HG02852 (cell line): ENCODE data around the gene MYRF.

Experiments
- ATAC-seq: cut with Tn5 transposase; IDR thresholded peaks from one replicate; pipeline ENCODE4 v1.9.1; 2021; ENCODE audit warnings: mild to moderate bottlenecking, moderate library complexity; ENCODE audit not compliant: unreplicated experiment

The MYRF gene

DNA sequence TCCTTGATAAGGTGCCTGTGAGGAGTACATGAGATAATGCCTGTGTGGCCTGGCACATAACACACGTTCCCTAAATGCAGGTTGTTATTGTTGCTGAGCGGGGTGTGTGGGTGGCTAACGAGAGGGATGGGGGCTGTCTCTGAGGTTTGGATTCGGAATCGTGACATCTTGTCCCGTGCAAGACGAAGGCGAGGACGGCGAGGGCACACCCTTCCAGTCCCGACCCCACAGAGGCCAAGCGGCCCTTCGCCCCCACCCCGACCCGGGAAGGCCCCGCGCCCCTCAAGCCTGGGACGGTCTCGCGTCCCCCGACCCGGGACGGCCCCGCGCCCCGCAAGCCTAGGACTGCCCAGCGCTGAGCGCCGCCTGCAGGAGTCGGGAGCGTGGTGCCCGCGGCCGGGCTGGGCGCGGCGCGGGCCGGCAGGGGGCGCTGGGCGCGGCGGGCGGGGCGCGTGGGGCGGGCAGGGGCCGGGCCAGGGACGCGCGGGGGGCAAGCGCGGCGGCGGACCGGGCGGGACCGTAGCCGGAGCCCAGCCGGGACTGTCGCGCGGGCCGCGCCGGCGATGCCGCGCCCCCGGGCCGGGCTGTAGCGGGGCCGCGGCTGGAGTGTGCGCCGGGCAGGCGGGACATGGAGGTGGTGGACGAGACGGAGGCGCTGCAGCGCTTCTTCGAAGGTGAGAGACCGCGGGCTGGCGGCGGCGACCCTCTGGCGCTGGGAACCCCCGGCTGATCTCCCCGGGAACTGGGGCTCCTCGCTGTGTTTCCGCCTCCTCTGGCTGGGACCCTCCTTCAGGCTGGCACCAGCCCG, at the start of gene MYRF:
MYRF (plus strand) TSS at position 520 of the 808 bp plus-strand sequence; CDS start at position 629, 109 bp downstream.
- ATAC-seq = no peak

GRCh38 chr11:61702701-61703312, 49.6 kb upstream of the MYRF start:
- no peak for ATAC-seq

- no peak for ATAC-seq
Observed at GRCh38 chr11:61704838-61705237, 47.6 kb upstream of the MYRF start.

DNA sequence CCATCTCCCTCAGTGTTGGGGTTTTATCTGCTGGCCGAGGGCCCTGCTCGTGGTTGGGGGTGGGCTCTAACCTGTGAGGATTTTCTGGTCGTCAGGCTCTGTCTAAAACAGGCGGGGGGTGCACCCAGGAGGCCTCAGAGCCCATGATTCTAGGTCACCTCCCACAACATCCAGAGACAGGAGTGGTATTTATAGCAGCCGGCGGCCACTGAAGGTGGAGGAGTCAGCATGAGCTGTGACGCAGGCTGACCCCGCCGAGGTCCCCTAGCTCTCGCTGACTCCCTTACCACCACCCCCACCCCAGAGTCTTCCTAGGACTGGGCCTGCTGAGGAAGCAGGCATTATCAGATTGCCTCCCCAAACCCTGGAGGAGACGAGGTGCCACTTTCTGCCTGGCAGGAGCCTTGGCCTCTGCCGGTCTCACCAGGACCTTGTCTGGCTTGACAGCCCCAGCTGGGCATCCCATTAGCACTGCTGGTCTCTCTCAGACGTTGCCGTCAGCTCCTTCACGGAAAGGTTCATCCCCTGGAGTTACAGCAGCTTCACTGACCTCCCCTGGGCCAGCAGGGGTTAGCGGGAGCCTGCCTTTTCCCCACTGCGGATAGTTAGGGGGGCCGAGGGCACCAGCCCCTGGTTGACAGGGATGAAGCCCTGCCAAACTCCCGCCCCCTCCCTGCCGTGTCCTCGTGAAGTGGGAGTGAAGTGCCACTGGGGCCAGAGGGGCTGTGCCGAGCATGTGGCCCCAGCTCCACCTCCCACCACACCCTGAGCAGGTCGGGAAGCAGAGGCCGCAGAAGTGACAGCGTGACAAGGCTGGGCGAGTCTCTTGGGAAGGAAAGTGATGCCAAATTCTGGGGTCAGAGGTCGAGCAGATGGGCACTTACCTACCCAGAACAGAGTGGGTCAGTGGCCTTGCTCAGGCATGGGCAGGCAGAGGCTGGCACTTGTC, 45.7 kb upstream of the MYRF start:
- no peak for ATAC-seq

DNA sequence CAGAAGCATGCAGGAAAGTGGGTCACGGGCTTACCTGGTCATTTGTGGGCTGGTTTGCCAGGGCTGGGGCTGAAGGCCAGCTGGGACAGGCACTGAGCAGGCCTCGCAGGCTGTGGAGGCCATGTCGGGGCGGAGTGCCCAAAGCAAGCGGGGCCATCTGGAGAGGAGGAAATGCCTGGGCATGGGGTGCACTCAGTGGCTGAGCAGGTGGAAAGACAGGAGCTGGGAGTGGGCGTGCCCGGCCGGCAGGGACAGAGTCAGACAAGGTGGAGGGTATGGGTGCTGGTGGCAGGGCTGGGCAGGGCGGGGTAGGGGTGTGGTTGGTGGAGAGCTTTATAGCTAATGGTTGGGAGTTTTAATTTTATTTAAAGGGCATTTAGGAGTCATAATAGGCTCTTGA, 44.9 kb upstream of the MYRF start:
- no peak for ATAC-seq

- ATAC-seq = no peak
Observed at GRCh38 chr11:61709110-61709509, 43.3 kb upstream of the MYRF start.

GRCh38 chr11:61709572-61709971, 42.9 kb upstream of the MYRF start:
- ATAC-seq = no peak

GRCh38 chr11:61710019-61710418, 42.4 kb upstream of the MYRF start:
- ATAC-seq = no peak

GRCh38 chr11:61711037-61711436, 41.4 kb upstream of the MYRF start:
- no peak for ATAC-seq

- no peak for ATAC-seq
Observed at GRCh38 chr11:61711498-61711897, 40.9 kb upstream of the MYRF start.

- no peak for ATAC-seq
Observed at GRCh38 chr11:61712314-61712713, 40.1 kb upstream of the MYRF start.

- ATAC-seq = no peak
Observed at GRCh38 chr11:61712846-61713245, 39.6 kb upstream of the MYRF start.

DNA sequence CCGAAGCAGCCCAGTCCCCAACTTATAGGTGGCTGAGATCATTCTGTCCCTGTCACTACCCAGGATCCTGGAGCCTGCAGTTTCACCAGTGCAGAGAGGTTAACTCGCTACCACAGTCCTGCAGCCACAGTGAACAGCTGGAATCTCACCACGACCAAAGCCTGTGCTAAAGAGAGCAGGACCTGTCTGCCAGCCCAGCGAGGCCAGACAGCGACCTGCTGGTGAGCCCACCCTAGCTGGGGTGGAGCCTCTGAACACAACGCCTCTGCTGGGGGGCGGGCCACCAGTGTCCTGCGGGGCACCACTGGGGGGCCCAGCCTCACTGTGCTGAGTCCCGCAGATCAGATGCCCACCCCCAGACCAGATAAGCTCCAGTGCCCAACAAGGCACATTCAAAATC, 39.0 kb upstream of the MYRF start:
- no peak for ATAC-seq

DNA sequence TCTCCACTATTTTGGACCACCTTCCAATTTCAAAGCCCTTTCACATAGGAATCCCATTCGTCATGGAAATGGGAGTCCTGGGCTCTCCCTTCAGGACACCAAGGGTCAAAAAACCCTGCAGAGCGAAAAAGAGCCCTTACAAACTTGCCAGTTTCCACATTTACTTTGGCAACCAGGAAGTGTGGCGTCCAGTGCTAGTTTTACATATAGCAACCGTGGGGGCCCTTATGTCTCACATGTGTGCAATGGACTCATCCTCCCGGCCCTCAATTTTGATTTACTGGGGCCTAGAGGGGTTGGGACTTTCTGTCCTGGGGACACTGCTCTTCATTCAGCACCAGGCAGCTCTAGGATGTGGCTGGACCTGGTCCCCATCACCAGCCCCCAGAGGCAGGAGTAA, 38.5 kb upstream of the MYRF start:
- ATAC-seq = no peak

GRCh38 chr11:61714316-61714715, 38.1 kb upstream of the MYRF start:
- no peak for ATAC-seq

GRCh38 chr11:61714916-61715315, 37.5 kb upstream of the MYRF start:
- ATAC-seq = no peak

DNA sequence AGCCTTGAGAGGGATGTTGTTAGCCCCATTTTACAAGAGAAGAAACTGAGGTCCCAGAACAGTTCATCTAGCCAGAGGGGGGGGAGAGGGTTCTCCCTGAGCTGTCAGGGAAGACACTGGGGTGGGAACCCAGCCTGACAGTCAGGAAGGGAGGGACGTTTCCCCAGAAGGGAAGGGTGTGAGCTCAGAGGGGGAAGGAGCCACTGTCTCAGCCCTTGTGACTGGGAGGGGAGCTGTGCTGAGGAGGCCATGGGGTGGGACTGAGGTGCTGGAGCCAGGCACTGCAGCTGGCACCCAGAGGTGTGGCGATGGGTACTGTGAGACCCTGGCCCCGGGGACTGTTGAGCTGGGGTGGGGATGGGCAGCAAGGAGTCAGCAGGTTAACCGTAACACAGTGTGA, 36.6 kb upstream of the MYRF start:
- ATAC-seq = no peak

GRCh38 chr11:61716478-61717285, 35.8 kb upstream of the MYRF start:
- no peak for ATAC-seq

- no peak for ATAC-seq
Observed at GRCh38 chr11:61717286-61718033, 35.0 kb upstream of the MYRF start.

DNA sequence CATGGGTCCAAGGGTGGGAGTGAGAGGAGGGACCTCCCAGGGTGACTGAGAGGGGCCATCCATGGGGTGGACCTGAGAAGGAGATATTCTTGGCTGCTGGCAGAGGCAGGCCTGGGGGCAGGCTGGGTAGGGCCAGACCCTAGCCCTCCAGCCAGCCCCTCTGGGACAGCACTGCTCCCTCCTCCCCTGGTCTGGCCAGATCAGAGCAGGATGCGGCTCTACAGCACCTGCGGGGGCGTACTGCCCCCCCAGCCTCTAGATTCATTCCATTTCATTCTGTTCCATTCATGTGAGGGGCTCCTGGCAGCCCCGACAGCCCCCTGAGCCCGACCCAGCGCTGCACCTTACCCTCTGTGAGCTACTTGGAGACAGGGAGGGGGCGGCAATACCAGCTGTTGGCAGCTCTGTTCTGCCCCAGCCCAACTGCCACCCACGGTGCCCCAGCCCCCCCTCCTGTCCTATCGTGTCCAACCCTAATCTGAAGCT, 34.3 kb upstream of the MYRF start:
- ATAC-seq = no peak
